ENCODE data around the gene USH1G.
"Not testable (repeated sequence)": the region's sequence is repeated elsewhere in the genome, so short reads cannot be mapped to it uniquely, and the experiment has no call there.

The USH1G gene

GRCh38 chr17:74875155-74875976 lies 47.7 kb downstream of the USH1G start:
- no peak for DNase-seq (ENCODE audit: low read depth in 2 of 2)

- DNase-seq (ENCODE audit: low read depth in 2 of 2): no peak
Observed at GRCh38 chr17:74874615-74875037, 48.4 kb downstream of the USH1G start.

GRCh38 chr17:74873874-74874614 lies 49.0 kb downstream of the USH1G start:
- no peak for DNase-seq (ENCODE audit: low read depth in 2 of 2)

- DNase-seq (ENCODE audit: low read depth in 2 of 2): peak; percentile 97 to 99
Observed at GRCh38 chr17:74873037-74873873, 49.8 kb downstream of the USH1G start.

- DNase-seq (ENCODE audit: low read depth in 2 of 2): peak in 1 of 2 donors; percentile 13
Observed at GRCh38 chr17:74872313-74873036, 50.6 kb downstream of the USH1G start, which contains the start of gene FDXR. Gene FDXR (minus strand): TSS chr17:74872994. CDS start chr17:74872944, 50 bp downstream.

- no peak for DNase-seq (ENCODE audit: low read depth in 2 of 2)
Observed at GRCh38 chr17:74871356-74872076, 51.5 kb downstream of the USH1G start.

GRCh38 chr17:74870512-74870911 lies 52.5 kb downstream of the USH1G start:
- DNase-seq (ENCODE audit: low read depth in 2 of 2): no peak

GRCh38 chr17:74870028-74870427 lies 53.0 kb downstream of the USH1G start:
- not testable (repeated sequence) for DNase-seq (ENCODE audit: low read depth in 2 of 2)

GRCh38 chr17:74868908-74869255 lies 54.2 kb downstream of the USH1G start:
- DNase-seq (ENCODE audit: low read depth in 2 of 2): no peak

- no peak for DNase-seq (ENCODE audit: low read depth in 2 of 2)
Observed at GRCh38 chr17:74868251-74868907, 54.7 kb downstream of the USH1G start.

- DNase-seq (ENCODE audit: low read depth in 2 of 2): no peak
Observed at GRCh38 chr17:74866198-74866835, 56.7 kb downstream of the USH1G start.
